Colon (tissue), 2 donors: ENCODE data around the gene RASSF5.
"Not testable (repeated sequence)": the region's sequence is repeated elsewhere in the genome, so short reads cannot be mapped to it uniquely, and the experiment has no call there.

Experiments used
- FAIRE-seq: peaks from 2 replicates; lab custom pipeline; 2012; peaks lifted over from hg19 to GRCh38; lab: Jason Lieb, UNC
- donor health status: control.
- donor health status: control.

Gene RASSF5

GRCh38 chr1:206573319-206573718 lies 66.0 kb downstream of the RASSF5 start:
- FAIRE-seq = no peak

- no peak for FAIRE-seq
Measured at GRCh38 chr1:206573762-206574161, 66.4 kb downstream of the RASSF5 start.

- FAIRE-seq = no peak
Measured at GRCh38 chr1:206575165-206575893, 68.0 kb downstream of the RASSF5 start.

- no peak for FAIRE-seq
Measured at GRCh38 chr1:206575894-206576737, 68.8 kb downstream of the RASSF5 start.

GRCh38 chr1:206577626-206578025 lies 70.3 kb downstream of the RASSF5 start:
- FAIRE-seq = no peak

- FAIRE-seq = no peak
Measured at GRCh38 chr1:206578068-206578977, 71.0 kb downstream of the RASSF5 start.

GRCh38 chr1:206578978-206579374 lies 71.6 kb downstream of the RASSF5 start:
- FAIRE-seq = no peak

- FAIRE-seq = no peak
Measured at GRCh38 chr1:206579747-206580437, 72.6 kb downstream of the RASSF5 start.

GRCh38 chr1:206580438-206581113 lies 73.2 kb downstream of the RASSF5 start:
- FAIRE-seq = no peak

- not testable (repeated sequence) for FAIRE-seq
Measured at GRCh38 chr1:206581114-206581497, 73.8 kb downstream of the RASSF5 start.

GRCh38 chr1:206581571-206581981 lies 74.2 kb downstream of the RASSF5 start:
- no peak for FAIRE-seq

- FAIRE-seq = no peak
Measured at GRCh38 chr1:206582537-206582936, 75.2 kb downstream of the RASSF5 start.

GRCh38 chr1:206582971-206583706 lies 75.8 kb downstream of the RASSF5 start:
- no peak for FAIRE-seq

GRCh38 chr1:206583707-206584648 lies 76.6 kb downstream of the RASSF5 start:
- FAIRE-seq = no peak

- FAIRE-seq = no peak
Measured at GRCh38 chr1:206584683-206585082, 77.4 kb downstream of the RASSF5 start.

- FAIRE-seq = no peak
Measured at GRCh38 chr1:206586501-206587445, 79.4 kb downstream of the RASSF5 start.

- FAIRE-seq = no peak
Measured at GRCh38 chr1:206587904-206588303, 80.6 kb downstream of the RASSF5 start.

- FAIRE-seq = no peak
Measured at GRCh38 chr1:206588492-206588891, 81.2 kb downstream of the RASSF5 start.
